HepG2 (cell line): ENCODE measurements around the gene OTOP1. TPM values are rescaled to one million over a fixed set of nuclear protein-coding genes. Genes with fewer than 3 reads are reported as not detected.

Experiments used
- ASH2L ChIP-seq: fragments of 300-600, 200-600 bp; sonication (generic); IDR thresholded peaks from 2 replicates; pipeline ENCODE4 v1.7.0; 2017; ENCODE audit warnings: low read depth, mild to moderate bottlenecking, moderate library complexity, mixed read lengths, low read length; ENCODE audit not compliant: insufficient read length
- ATF7-NPFF ChIP-seq: sonication (generic); formaldehyde crosslinking; IDR thresholded peaks from 2 replicates; pipeline ENCODE4 v1.8.1; 2023; ENCODE audit warnings: mild to moderate bottlenecking, low read depth, missing genetic modification reagents, moderate library complexity
- CHCHD3 ChIP-seq: sonication (generic); formaldehyde crosslinking; IDR thresholded peaks from 2 replicates; pipeline ENCODE4 v1.8.0; 2022; ENCODE audit warnings: mild to moderate bottlenecking, missing genetic modification reagents, moderate library complexity
- EZH2 ChIP-seq: conservative IDR thresholded peaks from 2 replicates; pipeline ENCODE4 v1.6.1; 2012; ENCODE audit warnings: mild to moderate bottlenecking, low read depth, low read length, moderate library complexity
- FIP1L1 ChIP-seq: fragments of 200-400 bp; formaldehyde crosslinking; IDR thresholded peaks from 2 replicates; pipeline ENCODE4 v1.6.1; 2018; ENCODE audit warnings: low read depth, mild to moderate bottlenecking, low read length, moderate library complexity, borderline replicate concordance; ENCODE audit not compliant: insufficient read depth
- HHEX ChIP-seq: IDR thresholded peaks from 2 replicates; pipeline ENCODE4 v1.6.1; 2016; ENCODE audit warnings: control low read depth
- HNRNPL ChIP-seq: fragments of 200-400 bp; formaldehyde crosslinking; IDR thresholded peaks from 2 replicates; pipeline ENCODE4 v1.6.1; 2017; ENCODE audit warnings: mild to moderate bottlenecking, low read depth, low read length
- JUN ChIP-seq: sonication (generic); formaldehyde crosslinking; IDR thresholded peaks from 2 replicates; pipeline ENCODE4 v1.4.0; 2020; ENCODE audit warnings: mild to moderate bottlenecking, missing genetic modification reagents
- KLF12 ChIP-seq: sonication (generic); formaldehyde crosslinking; IDR thresholded peaks from 2 replicates; pipeline ENCODE4 v1.4.0; 2020; ENCODE audit warnings: missing genetic modification reagents, borderline replicate concordance
- PHF20 ChIP-seq: sonication (generic); formaldehyde crosslinking; IDR thresholded peaks from 2 replicates; pipeline ENCODE4 v1.5.0; 2020; ENCODE audit warnings: mild to moderate bottlenecking, missing genetic modification reagents
- PPARG ChIP-seq: conservative IDR thresholded peaks from 2 replicates; pipeline ENCODE4 v1.6.1; 2016; ENCODE audit warnings: missing biosample characterization, missing genetic modification reagents
- RFX5 ChIP-seq: IDR thresholded peaks from 2 replicates; pipeline ENCODE4 v1.6.1; 2011; ENCODE audit warnings: low read depth, low read length, improper control_type of control experiment
- SALL2 ChIP-seq: sonication (generic); formaldehyde crosslinking; IDR thresholded peaks from 2 replicates; pipeline ENCODE4 v1.8.1; 2023; ENCODE audit warnings: mild to moderate bottlenecking, missing genetic modification reagents, inconsistent platforms
- SIN3A ChIP-seq: IDR thresholded peaks from 2 replicates; pipeline ENCODE4 v1.6.1; 2011; ENCODE audit warnings: low read depth, mild to moderate bottlenecking, control low read depth, low read length, borderline replicate concordance
- SOX6 ChIP-seq, 2 experiments: fragments of 450-650 bp in 1 of 2; sonication (generic) in 1 of 2; formaldehyde crosslinking in 1 of 2; IDR thresholded peaks; 2 replicates each; pipeline versions ENCODE4 v1.4.0 to v1.6.1; 2017 to 2020; ENCODE audit warnings: antibody characterized with exemption in 1 of 2, mild to moderate bottlenecking in 1 of 2, missing genetic modification reagents in 1 of 2
- SRSF9 ChIP-seq: fragments of 200-400 bp; formaldehyde crosslinking; IDR thresholded peaks from 2 replicates; pipeline ENCODE4 v1.6.1; 2018; ENCODE audit warnings: borderline replicate concordance, mild to moderate bottlenecking, low read depth, low read length; ENCODE audit not compliant: insufficient read depth, poor library complexity, severe bottlenecking
- TCF12 ChIP-seq, 2 experiments: fragments of 450-650 bp in 1 of 2; sonication (generic) in 1 of 2; formaldehyde crosslinking in 1 of 2; IDR thresholded peaks; 2 replicates each; pipeline versions ENCODE4 v1.6.1 to v1.8.0; 2017 to 2022; ENCODE audit warnings: antibody characterized with exemption in 1 of 2, mild to moderate bottlenecking in 1 of 2, missing genetic modification reagents in 1 of 2, moderate library complexity in 1 of 2
- ZKSCAN8 ChIP-seq: IDR thresholded peaks from 2 replicates; pipeline ENCODE4 v1.6.1; 2016; ENCODE audit warnings: borderline replicate concordance, missing genetic modification reagents, missing compliant biosample characterization
- ZNF296 ChIP-seq: sonication (generic); formaldehyde crosslinking; conservative IDR thresholded peaks from 2 replicates; pipeline ENCODE4 v1.5.0; 2020; ENCODE audit warnings: mild to moderate bottlenecking, missing genetic modification reagents
- polyA plus RNA-seq, 8 experiments: library from polyadenylated mRNA; depleted of rRNA in 3 of 8; stranded (reverse) in 7 of 8; unstranded in 1 of 8; fragments of >200 nt; fragmentation: Illumina TruSeq in 4 of 8; extraction: Trizol in 4 of 8; gene quantifications; 2 replicates each; pipeline versions ENCODE4 v1.2.1 to v1.2.3, GENCODE V29; 2011 to 2016; ENCODE audit warnings: low read depth in 4 of 8, missing spikeins in 1 of 8, mixed read lengths in 1 of 8; ENCODE audit not compliant: insufficient read depth in 1 of 8
- total RNA-seq, 5 experiments: library from RNA; depleted of rRNA; stranded (reverse); fragments of >200 nt; fragmentation: Illumina TruSeq; extraction: Trizol; gene quantifications; 2 replicates each; pipeline ENCODE4 v1.2.3, GENCODE V29; 2016; ENCODE audit warnings: low read depth in 1 of 5
- TF ChIP-seq, protein P1 (sequence below): fragments of 450-650 bp; IDR thresholded peaks from 2 replicates; pipeline ENCODE4 v1.6.1; 2016
- TF ChIP-seq, protein P2 (sequence below): sonication (generic); formaldehyde crosslinking; IDR thresholded peaks from 2 replicates; pipeline ENCODE4 v1.5.0; 2020; ENCODE audit warnings: mild to moderate bottlenecking, missing genetic modification reagents, moderate library complexity
- TF ChIP-seq, protein P3 (sequence below): IDR thresholded peaks from 2 replicates; pipeline ENCODE4 v1.6.1; 2012; ENCODE audit warnings: low read depth, low read length, improper control_type of control experiment
- TF ChIP-seq, protein P4 (sequence below): IDR thresholded peaks from 2 replicates; pipeline ENCODE4 v1.6.1; 2016; ENCODE audit warnings: low read depth, borderline replicate concordance

Gene OTOP1
- total and polyA plus RNA-seq, 2 of the 13 experiments (the other 11 are each of a cell fraction or from before 2014, with no cell fraction given), result not detected

DNA sequence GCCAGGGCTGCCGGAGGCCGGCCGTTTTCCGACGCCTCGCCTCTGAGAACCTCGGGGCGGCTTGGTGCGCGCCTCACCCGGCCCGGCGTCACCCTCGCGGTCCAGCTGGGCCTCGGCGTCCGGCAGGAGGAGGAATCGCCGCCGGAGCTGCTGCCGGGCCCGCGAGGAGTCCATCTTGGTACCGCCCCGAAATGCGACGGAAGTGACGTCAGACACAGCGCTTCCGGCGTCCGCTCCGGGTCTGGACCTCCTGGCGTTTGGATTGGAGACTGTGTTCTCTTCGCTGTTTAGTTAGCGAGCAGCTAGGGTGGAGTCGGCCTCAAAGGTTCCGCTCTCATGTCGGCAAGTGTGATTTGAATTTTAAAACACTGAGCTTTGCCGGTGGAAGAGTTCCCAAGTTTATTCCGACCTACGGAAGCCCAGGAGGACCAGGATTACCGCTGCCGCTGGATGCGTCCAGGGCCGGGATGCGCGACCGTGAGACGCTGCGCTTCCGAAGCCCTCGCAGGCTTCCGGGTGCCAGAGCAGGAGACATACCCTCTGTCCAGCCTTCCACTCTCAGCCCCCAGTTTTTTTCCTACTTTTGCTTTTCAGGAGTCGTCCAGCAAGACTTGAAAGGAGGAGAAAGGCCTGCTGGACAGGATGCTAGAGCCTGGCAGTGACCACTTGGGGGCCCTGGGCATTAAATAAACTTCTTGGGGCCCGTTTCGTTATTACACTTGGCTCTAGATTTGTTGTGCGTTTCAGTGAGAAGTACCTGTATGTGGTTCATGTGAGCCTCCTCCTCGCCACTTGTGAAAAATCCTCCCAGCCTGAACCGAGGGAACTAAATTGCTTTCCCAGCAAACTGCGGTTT, 21.5 kb upstream of the OTOP1 start, which contains the start of gene TMEM128 (continued):
- TF ChIP-seq ATF7-NPFF (CRISPR knock-in tag), result 0 out of 2 replicates have a peak, but pooled peaks have one; percentile 42
- TF ChIP-seq JUN, result 0 out of 2 replicates have a peak, but pooled peaks have one; percentile 21
- TF ChIP-seq TCF12 (IDR thresholded peaks at IDR 0.05), result no peak
- peak; percentile 84; the same call in 1 of the 2 replicates for TF ChIP-seq TCF12 (CRISPR knock-in tag; IDR thresholded peaks at IDR 0.05)
- TF ChIP-seq ZKSCAN8 (CRISPR knock-in tag), result no peak
- peak; percentile 41; the same call in 1 of the 2 replicates for TF ChIP-seq RFX5
- no peak for TF ChIP-seq PPARG (CRISPR knock-in tag)
- TF ChIP-seq SALL2 (CRISPR knock-in tag), result peak; percentile 46; the same call in 1 of the 2 replicates
- no peak for TF ChIP-seq SOX6 (IDR thresholded peaks at IDR 0.05)
- TF ChIP-seq SOX6 (CRISPR knock-in tag; IDR thresholded peaks at IDR 0.05), result peak; percentile 75
- peak; percentile 39; the same call in 1 of the 2 replicates for TF ChIP-seq SIN3A
- TF ChIP-seq, protein P1, sequence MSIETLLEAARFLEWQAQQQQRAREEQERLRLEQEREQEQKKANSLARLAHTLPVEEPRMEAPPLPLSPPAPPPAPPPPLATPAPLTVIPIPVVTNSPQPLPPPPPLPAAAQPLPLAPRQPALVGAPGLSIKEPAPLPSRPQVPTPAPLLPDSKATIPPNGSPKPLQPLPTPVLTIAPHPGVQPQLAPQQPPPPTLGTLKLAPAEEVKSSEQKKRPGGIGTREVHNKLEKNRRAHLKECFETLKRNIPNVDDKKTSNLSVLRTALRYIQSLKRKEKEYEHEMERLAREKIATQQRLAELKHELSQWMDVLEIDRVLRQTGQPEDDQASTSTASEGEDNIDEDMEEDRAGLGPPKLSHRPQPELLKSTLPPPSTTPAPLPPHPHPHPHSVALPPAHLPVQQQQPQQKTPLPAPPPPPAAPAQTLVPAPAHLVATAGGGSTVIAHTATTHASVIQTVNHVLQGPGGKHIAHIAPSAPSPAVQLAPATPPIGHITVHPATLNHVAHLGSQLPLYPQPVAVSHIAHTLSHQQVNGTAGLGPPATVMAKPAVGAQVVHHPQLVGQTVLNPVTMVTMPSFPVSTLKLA, result no peak
- TF ChIP-seq SRSF9, result no peak
- 0 out of 2 replicates have a peak, but pooled peaks have one; percentile 20 for TF ChIP-seq HHEX
- no peak for TF ChIP-seq EZH2
- TF ChIP-seq, protein P2, sequence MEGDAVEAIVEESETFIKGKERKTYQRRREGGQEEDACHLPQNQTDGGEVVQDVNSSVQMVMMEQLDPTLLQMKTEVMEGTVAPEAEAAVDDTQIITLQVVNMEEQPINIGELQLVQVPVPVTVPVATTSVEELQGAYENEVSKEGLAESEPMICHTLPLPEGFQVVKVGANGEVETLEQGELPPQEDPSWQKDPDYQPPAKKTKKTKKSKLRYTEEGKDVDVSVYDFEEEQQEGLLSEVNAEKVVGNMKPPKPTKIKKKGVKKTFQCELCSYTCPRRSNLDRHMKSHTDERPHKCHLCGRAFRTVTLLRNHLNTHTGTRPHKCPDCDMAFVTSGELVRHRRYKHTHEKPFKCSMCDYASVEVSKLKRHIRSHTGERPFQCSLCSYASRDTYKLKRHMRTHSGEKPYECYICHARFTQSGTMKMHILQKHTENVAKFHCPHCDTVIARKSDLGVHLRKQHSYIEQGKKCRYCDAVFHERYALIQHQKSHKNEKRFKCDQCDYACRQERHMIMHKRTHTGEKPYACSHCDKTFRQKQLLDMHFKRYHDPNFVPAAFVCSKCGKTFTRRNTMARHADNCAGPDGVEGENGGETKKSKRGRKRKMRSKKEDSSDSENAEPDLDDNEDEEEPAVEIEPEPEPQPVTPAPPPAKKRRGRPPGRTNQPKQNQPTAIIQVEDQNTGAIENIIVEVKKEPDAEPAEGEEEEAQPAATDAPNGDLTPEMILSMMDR (CRISPR knock-in tag), result peak; percentile 36
- TF ChIP-seq FIP1L1, result no peak
- TF ChIP-seq KLF12 (CRISPR knock-in tag), result peak; percentile 69; the same call in 1 of the 2 replicates
- TF ChIP-seq ASH2L, result peak; percentile 96
- TF ChIP-seq HNRNPL, result peak; percentile 55; the same call in 1 of the 2 replicates
- 0 out of 2 replicates have a peak, but pooled peaks have one; percentile 35 for TF ChIP-seq CHCHD3
- TF ChIP-seq, protein P3, sequence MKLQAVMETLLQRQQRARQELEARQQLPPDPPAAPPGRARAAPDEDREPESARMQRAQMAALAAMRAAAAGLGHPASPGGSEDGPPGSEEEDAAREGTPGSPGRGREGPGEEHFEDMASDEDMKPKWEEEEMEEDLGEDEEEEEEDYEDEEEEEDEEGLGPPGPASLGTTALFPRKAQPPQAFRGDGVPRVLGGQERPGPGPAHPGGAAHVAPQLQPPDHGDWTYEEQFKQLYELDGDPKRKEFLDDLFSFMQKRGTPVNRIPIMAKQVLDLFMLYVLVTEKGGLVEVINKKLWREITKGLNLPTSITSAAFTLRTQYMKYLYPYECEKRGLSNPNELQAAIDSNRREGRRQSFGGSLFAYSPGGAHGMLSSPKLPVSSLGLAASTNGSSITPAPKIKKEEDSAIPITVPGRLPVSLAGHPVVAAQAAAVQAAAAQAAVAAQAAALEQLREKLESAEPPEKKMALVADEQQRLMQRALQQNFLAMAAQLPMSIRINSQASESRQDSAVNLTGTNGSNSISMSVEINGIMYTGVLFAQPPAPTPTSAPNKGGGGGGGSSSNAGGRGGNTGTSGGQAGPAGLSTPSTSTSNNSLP, result no peak
- TF ChIP-seq PHF20, result peak; percentile 97
- TF ChIP-seq ZNF296 (CRISPR knock-in tag), result no peak
- TF ChIP-seq, protein P4, sequence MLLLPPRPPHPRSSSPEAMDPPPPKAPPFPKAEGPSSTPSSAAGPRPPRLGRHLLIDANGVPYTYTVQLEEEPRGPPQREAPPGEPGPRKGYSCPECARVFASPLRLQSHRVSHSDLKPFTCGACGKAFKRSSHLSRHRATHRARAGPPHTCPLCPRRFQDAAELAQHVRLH (CRISPR knock-in tag), result peak; percentile 73; the same call in 1 of the 2 replicates
